SK-N-SH treated with all-trans-retinoic acid at 6 μM for 48 hours (cell line): Measurements from ENCODE around the gene PPP1R27.

Experiments
- ATAC-seq: fragments of 200-7000 bp; cut with Tn5 transposase; 3 replicates; pipeline ENCODE4 v1.9.1; 2020; ENCODE audit warnings: mild to moderate bottlenecking, moderate library complexity
- BACH2 ChIP-seq: fragments of 250-450 bp; sonication (Bioruptor Pico); IDR thresholded peaks from 2 replicates; pipeline ENCODE4 v1.9.0; 2021; ENCODE audit warnings: mild to moderate bottlenecking, borderline replicate concordance
- CREB5 ChIP-seq: fragments of 250-450 bp; sonication (Bioruptor Pico); IDR thresholded peaks from 2 replicates; pipeline ENCODE4 v1.5.1; 2020; ENCODE audit warnings: low read depth, mild to moderate bottlenecking, moderate library complexity
- CSDC2 ChIP-seq: fragments of 250-450 bp; sonication (Bioruptor Pico); IDR thresholded peaks from 2 replicates; pipeline ENCODE4 v1.5.0; 2020; ENCODE audit warnings: mild to moderate bottlenecking, moderate library complexity
- CSRNP3 ChIP-seq: fragments of 250-450 bp; sonication (Bioruptor Pico); IDR thresholded peaks from 2 replicates; pipeline ENCODE4 v1.5.1; 2021; ENCODE audit warnings: mild to moderate bottlenecking, moderate library complexity
- ESRRG ChIP-seq: fragments of 250-450 bp; sonication (Bioruptor Pico); IDR thresholded peaks from 2 replicates; pipeline ENCODE4 v1.6.1; 2021; ENCODE audit warnings: mild to moderate bottlenecking
- GLIS3 ChIP-seq: fragments of 250-450 bp; sonication (Bioruptor Pico); IDR thresholded peaks from 2 replicates; pipeline ENCODE4 v1.5.0; 2020; ENCODE audit warnings: mild to moderate bottlenecking, moderate library complexity
- ISL1 ChIP-seq: fragments of 250-450 bp; sonication (Bioruptor Pico); IDR thresholded peaks from 2 replicates; pipeline ENCODE4 v2.1.2; 2022; ENCODE audit warnings: mild to moderate bottlenecking, moderate library complexity
- OSR1 ChIP-seq: fragments of 250-450 bp; sonication (Bioruptor Pico); IDR thresholded peaks from 2 replicates; pipeline ENCODE4 v1.8.0; 2022; ENCODE audit warnings: moderate library complexity, mild to moderate bottlenecking, inconsistent platforms
- PATZ1 ChIP-seq: fragments of 250-450 bp; sonication (Bioruptor Pico); IDR thresholded peaks from 2 replicates; pipeline ENCODE4 v1.8.0; 2020; ENCODE audit warnings: mild to moderate bottlenecking, moderate library complexity, borderline replicate concordance
- PPARA ChIP-seq: fragments of 250-450 bp; sonication (Bioruptor Pico); IDR thresholded peaks from 2 replicates; pipeline ENCODE4 v1.5.0; 2020; ENCODE audit warnings: mild to moderate bottlenecking, borderline replicate concordance
- RARB ChIP-seq: fragments of 250-450 bp; sonication (Bioruptor Pico); IDR thresholded peaks from 2 replicates; pipeline ENCODE4 v1.8.0; 2021; ENCODE audit warnings: mild to moderate bottlenecking, moderate library complexity
- SNAI2 ChIP-seq: fragments of 250-450 bp; sonication (Bioruptor Pico); IDR thresholded peaks from 2 replicates; pipeline ENCODE4 v1.5.0; 2020; ENCODE audit warnings: mild to moderate bottlenecking, moderate library complexity
- TOX ChIP-seq: fragments of 250-450 bp; sonication (Bioruptor Pico); IDR thresholded peaks from 2 replicates; pipeline ENCODE4 v1.8.0; 2021; ENCODE audit warnings: mild to moderate bottlenecking, moderate library complexity, borderline replicate concordance
- TSHZ2 ChIP-seq: fragments of 250-450 bp; sonication (Bioruptor Pico); IDR thresholded peaks from 2 replicates; pipeline ENCODE4 v1.5.0; 2020; ENCODE audit warnings: mild to moderate bottlenecking, moderate library complexity
- ZC3H10 ChIP-seq: fragments of 250-450 bp; sonication (Bioruptor Pico); IDR thresholded peaks from 2 replicates; pipeline ENCODE4 v1.5.1; 2021; ENCODE audit warnings: mild to moderate bottlenecking, moderate library complexity
- ZFP3 ChIP-seq: fragments of 250-450 bp; sonication (Bioruptor Pico); IDR thresholded peaks from 2 replicates; pipeline ENCODE4 v1.5.0; 2020; ENCODE audit warnings: mild to moderate bottlenecking, moderate library complexity
- ZFP30 ChIP-seq: fragments of 450-650 bp; formaldehyde crosslinking; IDR thresholded peaks from 2 replicates; pipeline ENCODE4 v1.5.0; 2022; ENCODE audit warnings: mild to moderate bottlenecking, moderate library complexity
- ZNF70 ChIP-seq: fragments of 450-650 bp; formaldehyde crosslinking; IDR thresholded peaks from 2 replicates; pipeline ENCODE4 v1.5.0; 2020; ENCODE audit warnings: mild to moderate bottlenecking, moderate library complexity
- ZNF8 ChIP-seq: fragments of 450-650 bp; formaldehyde crosslinking; IDR thresholded peaks from 2 replicates; pipeline ENCODE4 v1.5.0; 2020; ENCODE audit warnings: mild to moderate bottlenecking, moderate library complexity

Gene PPP1R27

GRCh38 chr17:81860756-81861568 lies 26.1 kb upstream of the PPP1R27 start (continued):
- peak; percentile 92; the same call in 1 of the 2 replicates for TF ChIP-seq CSRNP3 (CRISPR knock-in tag)
- peak; percentile 93 for TF ChIP-seq ZNF8 (CRISPR knock-in tag)
- TF ChIP-seq OSR1 (CRISPR knock-in tag): peak; percentile 99
- peak; percentile 95 for TF ChIP-seq TOX (CRISPR knock-in tag)
- peak; percentile 100 for TF ChIP-seq PPARA (CRISPR knock-in tag)
- peak; percentile 91 for TF ChIP-seq CREB5 (CRISPR knock-in tag)
- peak; percentile 96 for TF ChIP-seq ZFP3 (CRISPR knock-in tag)
- peak; percentile 100 for TF ChIP-seq BACH2 (CRISPR knock-in tag)
- peak; percentile 99 for TF ChIP-seq GLIS3 (CRISPR knock-in tag)
- peak; percentile 98 for TF ChIP-seq ESRRG (CRISPR knock-in tag)

- TF ChIP-seq ZNF8 (CRISPR knock-in tag): no peak
- no peak for TF ChIP-seq TSHZ2 (CRISPR knock-in tag)
- TF ChIP-seq CREB5 (CRISPR knock-in tag): no peak
- no peak for TF ChIP-seq ZNF70 (CRISPR knock-in tag)
- TF ChIP-seq SNAI2: no peak
- TF ChIP-seq PPARA (CRISPR knock-in tag): no peak
- TF ChIP-seq ZC3H10 (CRISPR knock-in tag): no peak; the same call in 1 of the 2 replicates
- TF ChIP-seq PATZ1: no peak
- no peak for TF ChIP-seq RARB (CRISPR knock-in tag)
- no peak for TF ChIP-seq ESRRG (CRISPR knock-in tag)
- ATAC-seq: no peak
Observed at GRCh38 chr17:81859906-81860755, 25.3 kb upstream of the PPP1R27 start, which contains the start of gene P4HB. Gene P4HB (minus strand): TSS chr17:81860535. CDS start chr17:81860471, 64 bp downstream.

- ATAC-seq: no peak
- TF ChIP-seq TSHZ2 (CRISPR knock-in tag) (no peak), CREB5 (CRISPR knock-in tag) (no peak), SNAI2 (no peak), OSR1 (CRISPR knock-in tag) (no peak), PPARA (CRISPR knock-in tag) (no peak), ESRRG (CRISPR knock-in tag) (no peak), ISL1 (CRISPR knock-in tag) (no peak), ZFP30 (CRISPR knock-in tag) (no peak), ZNF8 (CRISPR knock-in tag) (no peak), RARB (CRISPR knock-in tag) (no peak), CSDC2 (CRISPR knock-in tag) (no peak), TOX (CRISPR knock-in tag) (no peak)
Observed at GRCh38 chr17:81858967-81859905, 24.4 kb upstream of the PPP1R27 start.
